MM.1S (cell line): ENCODE measurements around the gene ATR.
A peak's percentile ranks its signal among the peaks of the same experiment; 100 is the strongest.
"Not testable (repeated sequence)": the region's sequence is repeated elsewhere in the genome, so short reads cannot be mapped to it uniquely, and the experiment has no call there.

Experiments used
- DNase-seq: peaks from one replicate; pipeline ENCODE4 v3.0.0-alpha.2; 2015
- H2AFZ ChIP-seq: fragments of 300-600 bp; sonication (generic); 2 replicates; pipeline ENCODE4 v1.6.0; 2016; ENCODE audit warnings: antibody characterized with exemption, low read length
- H3F3A ChIP-seq: fragments of 300-600 bp; sonication (generic); 2 replicates; pipeline ENCODE4 v1.6.1; 2016; ENCODE audit warnings: mild to moderate bottlenecking, antibody characterized with exemption, low read length, moderate library complexity, mixed read lengths; ENCODE audit not compliant: insufficient read depth
- H3K27ac ChIP-seq: fragments of 300-600 bp; sonication (generic); 2 replicates; pipeline ENCODE4 v1.5.1; 2016; ENCODE audit warnings: mild to moderate bottlenecking, low read length
- H3K27me3 ChIP-seq: fragments of 300-600 bp; sonication (generic); replicated peaks from 2 replicates; pipeline ENCODE4 v1.6.0; 2016; ENCODE audit warnings: low read length; ENCODE audit not compliant: insufficient read depth
- H3K36me3 ChIP-seq: fragments of 300-600 bp; sonication (generic); replicated peaks from 2 replicates; pipeline ENCODE4 v1.6.1; 2016; ENCODE audit warnings: mild to moderate bottlenecking, low read length, mixed read lengths; ENCODE audit not compliant: insufficient read depth
- H3K4me1 ChIP-seq: fragments of 300-600 bp; sonication (generic); 2 replicates; pipeline ENCODE4 v1.6.1; 2016; ENCODE audit warnings: low read length, mixed read lengths
- H3K4me2 ChIP-seq: fragments of 300-600 bp; sonication (generic); 2 replicates; pipeline ENCODE4 v1.6.0; 2016; ENCODE audit warnings: low read depth, low read length
- H3K4me3 ChIP-seq: fragments of 300-600 bp; sonication (generic); 2 replicates; pipeline ENCODE4 v1.5.1; 2016; ENCODE audit warnings: low read length, mixed read lengths
- H3K79me2 ChIP-seq: fragments of 300-600 bp; sonication (generic); 2 replicates; pipeline ENCODE4 v1.6.1; 2016; ENCODE audit warnings: mixed run types, low read length, mixed read lengths
- H3K9ac ChIP-seq: fragments of 300-600 bp; sonication (generic); 2 replicates; pipeline ENCODE4 v1.6.1; 2016; ENCODE audit warnings: low read length, mixed read lengths
- H3K9me2 ChIP-seq: fragments of 300-600 bp; sonication (generic); replicated peaks from 2 replicates; pipeline ENCODE4 v1.6.1; 2016; ENCODE audit warnings: mild to moderate bottlenecking, low read length, mixed read lengths; ENCODE audit not compliant: insufficient read depth
- H3K9me3 ChIP-seq: fragments of 300-600 bp; sonication (generic); replicated peaks from 2 replicates; pipeline ENCODE4 v1.6.1; 2016; ENCODE audit warnings: mild to moderate bottlenecking, low read length, mixed read lengths; ENCODE audit not compliant: insufficient read depth
- H4K20me1 ChIP-seq: fragments of 300-600 bp; sonication (generic); 2 replicates; pipeline ENCODE4 v1.6.1; 2016; ENCODE audit warnings: mild to moderate bottlenecking, low read length, moderate library complexity, mixed read lengths; ENCODE audit not compliant: insufficient read depth
- CTCF ChIP-seq: fragments of 300-600 bp; sonication (generic); IDR thresholded peaks from 2 replicates; pipeline ENCODE4 v1.5.1; 2016; ENCODE audit warnings: antibody characterized with exemption, low read length, mixed read lengths
- EZH2 ChIP-seq: fragments of 300-600 bp; sonication (generic); optimal IDR thresholded peaks from 2 replicates; pipeline ENCODE3; 2017; ENCODE audit warnings: low read depth, mild to moderate bottlenecking, antibody characterized with exemption, low read length, mixed read lengths
- EZH2phosphoT487 ChIP-seq: fragments of 300-600 bp; sonication (generic); IDR thresholded peaks from 2 replicates; pipeline ENCODE4 v1.6.1; 2018; ENCODE audit warnings: antibody characterized with exemption, low read length

The ATR gene

GRCh38 chr3:142586803-142587406 lies 8.4 kb upstream of the ATR start:
- Histone ChIP-seq H2AFZ (no peak overlapping the region; the same call in 1 of the 2 replicates), H3K79me2 (no peaks in the 10 kb centered on the region), H3K9me3 (no peaks in the 10 kb centered on the region), H4K20me1 (no peaks in the 10 kb centered on the region), H3K36me3 (no peaks in the 10 kb centered on the region), H3K4me3 (no peak overlapping the region), H3F3A (no peaks in the 10 kb centered on the region), H3K4me1 (no peaks in the 10 kb centered on the region), H3K27me3 (no peaks in the 10 kb centered on the region), H3K27ac (no peak overlapping the region), H3K9me2 (no peaks in the 10 kb centered on the region), H3K9ac (no peak overlapping the region), H3K4me2 (no peak overlapping the region)
- TF ChIP-seq CTCF (peak; percentile 57), EZH2phosphoT487 (no peak)
- peak; percentile 54 for DNase-seq

GRCh38 chr3:142581070-142581469 lies 2.5 kb upstream of the ATR start:
- not testable (repeated sequence) for DNase-seq, H3K9ac ChIP-seq, H3K27me3 ChIP-seq, H4K20me1 ChIP-seq, H3K9me3 ChIP-seq, H3K4me2 ChIP-seq, H2AFZ ChIP-seq, H3K36me3 ChIP-seq, H3K27ac ChIP-seq, H3K9me2 ChIP-seq, H3F3A ChIP-seq, H3K4me3 ChIP-seq
- peaks cover 12% of the 10 kb centered on the region for H3K4me1 ChIP-seq
- H3K79me2 ChIP-seq = peaks cover 25% of the 10 kb centered on the region

GRCh38 chr3:142580061-142580423 lies 1.5 kb upstream of the ATR start:
- Histone ChIP-seq H3F3A (peaks cover 6% of the 10 kb centered on the region; the same call in 1 of the 2 replicates), H3K27ac (no peak overlapping the region), H3K36me3 (no peaks in the 10 kb centered on the region), H3K9me2 (no peaks in the 10 kb centered on the region), H3K9ac (no peak overlapping the region), H3K79me2 (peaks cover 35% of the 10 kb centered on the region), H3K4me1 (peaks cover 12% of the 10 kb centered on the region), H3K4me3 (no peak overlapping the region), H4K20me1 (no peaks in the 10 kb centered on the region), H2AFZ (no peak overlapping the region), H3K9me3 (no peaks in the 10 kb centered on the region), H3K27me3 (no peaks in the 10 kb centered on the region), H3K4me2 (no peak overlapping the region)
- no peak for DNase-seq
- TF ChIP-seq EZH2 (no peak), EZH2phosphoT487 (no peak), CTCF (no peak)

- peaks cover 6% of the 10 kb centered on the region; the same call in 1 of the 2 replicates for H3F3A ChIP-seq
- peaks cover 12% of the 10 kb centered on the region for H3K4me1 ChIP-seq
- H3K36me3 ChIP-seq = no peaks in the 10 kb centered on the region
- H2AFZ ChIP-seq = peak overlapping the region; percentile 93
- DNase-seq = no peak
- TF ChIP-seq EZH2phosphoT487 (no peak), CTCF (no peak), EZH2 (no peak)
- H3K27me3 ChIP-seq = no peaks in the 10 kb centered on the region
- no peaks in the 10 kb centered on the region for H3K9me2 ChIP-seq
- peaks cover 58% of the 10 kb centered on the region for H3K79me2 ChIP-seq
- H3K27ac ChIP-seq = peak overlapping the region; percentile 76; the same call in 1 of the 2 replicates
- H3K9ac ChIP-seq = peak overlapping the region; percentile 97
- no peaks in the 10 kb centered on the region for H4K20me1 ChIP-seq
- H3K4me2 ChIP-seq = peak overlapping the region; percentile 89
- peak overlapping the region; percentile 98 for H3K4me3 ChIP-seq
- H3K9me3 ChIP-seq = no peaks in the 10 kb centered on the region
Observed at GRCh38 chr3:142577696-142578328, 721 bp downstream of the ATR start.
